ENCODE results near the gene DPP7. TPM values are rescaled to one million over a fixed set of nuclear protein-coding genes. Genes with fewer than 3 reads are reported as not detected.
A peak's percentile ranks its signal among the peaks of the same experiment; 100 is the strongest.

DPP7 gene
- total RNA-seq, 2 experiments from 2014 or later, result 344 to 349 TPM

- Mint-ChIP-seq H3K27ac (peak overlapping the region; percentile 89), H3K9me3 (no peaks in the 10 kb centered on the region), H3K4me3 (peak overlapping the region; percentile 93), H3K4me1 (ENCODE audit: low read depth) (peaks cover 32% of the 10 kb centered on the region), H3K27me3 (no peaks in the 10 kb centered on the region), H3K36me3 (ENCODE audit: low read depth) (peaks cover 41% of the 10 kb centered on the region)
- H3K36me3 ChIP-seq (ENCODE audit: insufficient read depth, low read length), result peaks cover 16% of the 10 kb centered on the region
- peak overlapping the region; percentile 30 to 79 for H3K27ac ChIP-seq (ENCODE audit: low read depth in 1 of 2, low read length in 2 of 2)
- peak overlapping the region; percentile 71 for H3K4me3 ChIP-seq (ENCODE audit: low read length)
- H3K9me3 ChIP-seq (ENCODE audit: control insufficient read depth in 1 of 2, insufficient read depth in 1 of 2, low read length in 2 of 2), result no peaks in the 10 kb centered on the region
- ATAC-seq (ENCODE audit: poor library complexity) (no peak), DNase-seq (peak in 8 of 14 experiments; percentile 10 to 66 (median 22))
- ChIA-PET POLR2A (interaction anchor here (0.7 to 4.2 kb wide), 28 partner anchors 9 to 385 kb away, joined by 3 to 89 read pairs (median 7); partner anchors contain the start of genes ANAPC2, EXD3, FUT7 and NELFB), CTCF (interaction anchor here (0.8 to 2.0 kb wide), 13 partner anchors 9 to 299 kb away, joined by 3 to 20 read pairs (median 4); partner anchors contain the start of genes C8G, FBXW5, NRARP and SAPCD2)
- peaks cover 22% of the 10 kb centered on the region for H3K4me1 ChIP-seq (ENCODE audit: insufficient read depth, low read length)
- no peaks in the 10 kb centered on the region for H3K27me3 ChIP-seq (ENCODE audit: control insufficient read depth in 1 of 2, insufficient read depth in 2 of 2, low read length in 2 of 2)
- intact Hi-C loops (cut with DNase I, micrococcal nuclease), result loop anchor here (1.0 to 5.0 kb wide), 4 partner anchors 15 to 604 kb away; partner anchors contain the start of genes SAPCD2 (in 1 of the 2) and SEC16A (in 1 of the 2)
- TF ChIP-seq CTCF (IDR thresholded peaks at IDR 0.05), result no peak
Measured at GRCh38 chr9:137085920-137086530, 28.5 kb downstream of the DPP7 start.

GRCh38 chr9:137084526-137084925, 30.0 kb downstream of the DPP7 start:
- H3K27ac Mint-ChIP-seq, result peak overlapping the region; percentile 68
- H3K4me3 Mint-ChIP-seq, result no peak overlapping the region
- POLR2A ChIA-PET, result interaction anchor here (2.9 kb wide), 1 partner anchor 11 kb away, joined by 89 read pairs; no protein-coding TSS in a partner anchor
- no peak for TF ChIP-seq CTCF (IDR thresholded peaks at IDR 0.05)
- H3K36me3 ChIP-seq (ENCODE audit: insufficient read depth, low read length), result peaks cover 11% of the 10 kb centered on the region
- intact Hi-C loops (cut with DNase I, micrococcal nuclease), result no loop called here
- H3K27me3 Mint-ChIP-seq, result no peaks in the 10 kb centered on the region
- ATAC-seq (ENCODE audit: poor library complexity) (no peak), DNase-seq (no peak)
- CTCF ChIA-PET, result interaction anchor here (1.1 to 1.9 kb wide), 4 partner anchors 9 to 55 kb away, joined by 4 to 6 read pairs (median 4); no protein-coding TSS in a partner anchor
- peaks cover 32% of the 10 kb centered on the region for H3K36me3 Mint-ChIP-seq (ENCODE audit: low read depth)
- no peaks in the 10 kb centered on the region for H3K27me3 ChIP-seq (ENCODE audit: control insufficient read depth in 1 of 2, insufficient read depth in 2 of 2, low read length in 2 of 2)
- no peaks in the 10 kb centered on the region for H3K9me3 ChIP-seq (ENCODE audit: control insufficient read depth in 1 of 2, insufficient read depth in 1 of 2, low read length in 2 of 2)
- H3K9me3 Mint-ChIP-seq, result no peaks in the 10 kb centered on the region
- peaks cover 35% of the 10 kb centered on the region for H3K4me1 Mint-ChIP-seq (ENCODE audit: low read depth)
- no peak overlapping the region for H3K27ac ChIP-seq (ENCODE audit: low read depth in 1 of 2, low read length in 2 of 2)
- no peak overlapping the region for H3K4me3 ChIP-seq (ENCODE audit: low read length)
- peaks cover 22% of the 10 kb centered on the region for H3K4me1 ChIP-seq (ENCODE audit: insufficient read depth, low read length)

DNA sequence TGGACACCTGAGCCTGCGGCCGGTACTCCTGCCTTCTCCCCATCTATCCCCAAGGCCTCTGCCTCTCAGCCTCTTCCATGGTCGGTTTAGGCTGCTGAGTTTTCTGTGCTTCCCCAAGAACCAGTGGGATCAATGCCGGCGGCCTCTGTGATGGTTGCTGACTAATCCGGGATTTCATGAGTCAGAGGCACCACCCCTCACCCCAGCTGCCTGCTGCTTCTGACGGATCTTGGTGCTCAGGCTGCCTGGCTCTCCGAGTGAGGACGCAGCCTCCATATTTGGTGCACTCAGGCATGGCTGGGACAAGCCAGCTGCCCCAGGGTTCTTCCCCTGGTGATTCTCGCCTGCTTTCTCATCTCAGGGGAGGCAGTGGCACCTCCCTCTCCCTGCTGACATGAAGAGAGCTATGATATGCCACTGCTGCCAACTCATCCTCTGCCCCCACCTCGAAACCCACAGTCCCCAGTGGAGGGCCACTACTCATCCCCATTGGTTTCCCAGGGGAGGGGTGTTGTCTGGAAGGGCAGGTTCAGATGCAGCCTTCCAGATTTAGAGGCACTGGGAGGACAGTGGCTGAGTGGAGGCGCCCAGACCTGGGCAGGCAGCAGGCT, 31.0 kb downstream of the DPP7 start:
- no peak for ATAC-seq (ENCODE audit: poor library complexity)
- H3K27me3 Mint-ChIP-seq, result no peaks in the 10 kb centered on the region

More for the DNA sequence above, 31.0 kb downstream of the DPP7 start:
- Histone ChIP-seq H3K4me1 (ENCODE audit: insufficient read depth, low read length) (peaks cover 26% of the 10 kb centered on the region), H3K27ac (ENCODE audit: low read depth in 1 of 2, low read length in 2 of 2) (no peak overlapping the region), H3K36me3 (ENCODE audit: insufficient read depth, low read length) (peaks cover 11% of the 10 kb centered on the region), H3K9me3 (ENCODE audit: control insufficient read depth in 1 of 2, insufficient read depth in 1 of 2, low read length in 2 of 2) (no peaks in the 10 kb centered on the region), H3K4me3 (ENCODE audit: low read length) (no peak overlapping the region), H3K27me3 (ENCODE audit: control insufficient read depth in 1 of 2, insufficient read depth in 2 of 2, low read length in 2 of 2) (no peaks in the 10 kb centered on the region)
- Mint-ChIP-seq H3K4me3 (peak overlapping the region; percentile 54), H3K36me3 (ENCODE audit: low read depth) (peaks cover 22% of the 10 kb centered on the region), H3K27ac (peak overlapping the region; percentile 68), H3K4me1 (ENCODE audit: low read depth) (peaks cover 26% of the 10 kb centered on the region), H3K9me3 (no peaks in the 10 kb centered on the region)
- CTCF ChIA-PET, result interaction anchor here (1.5 kb wide), 1 partner anchor 12 kb away, joined by 6 read pairs; no protein-coding TSS in a partner anchor
- intact Hi-C loops (cut with DNase I, micrococcal nuclease), result no loop called here
- no peak for TF ChIP-seq CTCF (IDR thresholded peaks at IDR 0.05)
- DNase-seq, result peak in 1 of 14 experiments; percentile 37
- POLR2A ChIA-PET, result no interaction called here

All from CD4-positive, alpha-beta T cell (primary cell).